Measurements from ENCODE around the gene CERK.

GRCh38 chr22:46719921-46720320 is 18.1 kb downstream of the CERK start:
- TF ChIP-seq CTCF (IDR thresholded peaks at IDR 0.05) (no peak), POLR2A (IDR thresholded peaks at IDR 0.05) (no peak)
